ENCODE measurements around the gene ANKRD23.

- TF ChIP-seq CTCF (IDR thresholded peaks at IDR 0.05) (no peak), POLR2AphosphoS5 (IDR thresholded peaks at IDR 0.05; ENCODE audit: insufficient read depth in 1 of 2, low read depth in 1 of 2) (no peak)
Measured at GRCh38 chr2:96789245-96789617, 54.6 kb downstream of the ANKRD23 start.

Measured in vagina (tissue), 2 donors.